GOT3 (cell line): Measurements from ENCODE around the gene POU3F1.

Source experiments
- DNase-seq: peaks from one replicate; lab custom pipeline; 2025; ENCODE audit warnings: mixed read lengths; lab: John Stamatoyannopoulos, UW

Gene POU3F1

DNA sequence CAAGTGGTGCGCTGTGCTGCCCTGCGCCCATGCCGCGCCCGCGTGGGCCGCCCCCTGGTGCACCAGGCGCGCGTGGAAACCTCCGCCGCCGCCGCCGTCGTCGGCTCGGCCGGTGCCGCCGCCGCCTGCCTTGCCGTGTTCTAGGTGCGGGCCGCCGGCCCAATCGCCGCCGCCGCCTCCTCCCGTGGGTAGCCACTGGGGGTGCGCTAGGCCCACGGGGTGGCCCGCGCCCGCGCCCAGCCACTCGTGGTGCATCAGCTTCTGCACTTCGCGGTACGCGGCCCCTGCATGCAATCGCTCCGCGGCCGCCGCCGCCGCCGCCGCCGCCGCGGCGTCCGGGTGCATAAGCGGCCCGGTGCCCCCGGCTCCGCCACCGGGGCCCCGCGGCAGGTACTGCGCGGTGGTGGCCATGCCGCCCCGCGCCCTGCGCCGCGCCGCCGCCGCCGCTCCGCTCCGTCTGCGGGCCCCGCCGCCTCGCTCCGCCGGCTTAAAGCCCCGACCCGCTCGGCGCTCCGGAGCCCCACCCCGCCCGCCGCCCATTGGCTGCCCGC lies at the start of gene POU3F1:
Gene POU3F1, minus strand, starts transcription at position 461 of the 551 bp plus-strand sequence. Its CDS starts 50 bp downstream, at position 411.
- DNase-seq: no peak

DNA sequence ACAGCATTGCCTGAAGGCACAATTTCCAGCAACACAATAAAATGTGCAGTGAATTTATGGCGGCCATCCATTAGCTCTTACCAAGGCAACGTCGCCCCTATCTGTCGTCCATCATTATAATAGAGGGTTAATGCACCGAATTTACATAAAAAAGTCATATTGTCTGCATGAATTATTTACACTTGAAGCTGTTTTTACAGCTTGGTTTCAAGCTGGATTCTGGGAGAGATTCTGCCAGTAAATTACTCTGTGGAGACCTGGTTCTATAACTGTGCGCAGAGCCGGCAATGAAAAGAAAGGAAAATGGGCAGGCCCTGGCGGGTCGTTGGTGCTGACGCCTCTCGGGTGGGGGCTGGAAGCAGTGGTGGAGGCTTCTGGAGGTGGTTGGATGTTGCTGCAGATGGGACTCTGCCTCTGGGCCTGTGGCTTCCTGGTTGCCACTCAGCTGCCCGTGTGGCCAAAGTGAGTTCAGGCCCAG lies 48.9 kb upstream of the POU3F1 start:
- DNase-seq: no peak

DNA sequence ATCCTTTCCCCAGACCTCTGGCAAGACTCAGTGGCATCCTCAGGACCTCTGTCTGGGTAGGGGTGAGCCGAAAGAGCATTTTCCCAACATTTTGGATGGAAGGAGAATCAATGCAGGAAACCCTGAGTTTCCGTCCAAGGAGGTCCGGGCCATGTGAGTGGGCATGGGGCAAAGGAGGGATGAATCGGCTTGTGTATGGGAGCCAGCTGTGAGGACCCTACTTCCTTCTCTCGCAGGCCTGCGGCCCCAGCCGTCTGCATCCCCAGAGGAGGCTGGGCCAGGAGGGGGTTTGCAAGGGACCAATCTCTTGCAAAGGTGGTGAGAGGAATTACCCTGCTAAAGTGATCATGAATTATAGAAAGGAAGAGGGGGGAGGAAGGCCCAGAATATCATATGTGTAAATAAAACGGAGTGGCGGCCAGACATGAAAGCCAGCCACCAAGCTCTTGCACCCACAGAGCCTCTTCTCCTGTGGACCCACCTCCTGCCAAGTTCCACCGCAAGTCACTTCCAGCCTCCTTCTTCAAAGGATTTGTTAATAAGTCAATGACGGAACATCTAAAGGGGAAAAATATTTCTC lies 48.2 kb upstream of the POU3F1 start:
- no peak for DNase-seq

DNA sequence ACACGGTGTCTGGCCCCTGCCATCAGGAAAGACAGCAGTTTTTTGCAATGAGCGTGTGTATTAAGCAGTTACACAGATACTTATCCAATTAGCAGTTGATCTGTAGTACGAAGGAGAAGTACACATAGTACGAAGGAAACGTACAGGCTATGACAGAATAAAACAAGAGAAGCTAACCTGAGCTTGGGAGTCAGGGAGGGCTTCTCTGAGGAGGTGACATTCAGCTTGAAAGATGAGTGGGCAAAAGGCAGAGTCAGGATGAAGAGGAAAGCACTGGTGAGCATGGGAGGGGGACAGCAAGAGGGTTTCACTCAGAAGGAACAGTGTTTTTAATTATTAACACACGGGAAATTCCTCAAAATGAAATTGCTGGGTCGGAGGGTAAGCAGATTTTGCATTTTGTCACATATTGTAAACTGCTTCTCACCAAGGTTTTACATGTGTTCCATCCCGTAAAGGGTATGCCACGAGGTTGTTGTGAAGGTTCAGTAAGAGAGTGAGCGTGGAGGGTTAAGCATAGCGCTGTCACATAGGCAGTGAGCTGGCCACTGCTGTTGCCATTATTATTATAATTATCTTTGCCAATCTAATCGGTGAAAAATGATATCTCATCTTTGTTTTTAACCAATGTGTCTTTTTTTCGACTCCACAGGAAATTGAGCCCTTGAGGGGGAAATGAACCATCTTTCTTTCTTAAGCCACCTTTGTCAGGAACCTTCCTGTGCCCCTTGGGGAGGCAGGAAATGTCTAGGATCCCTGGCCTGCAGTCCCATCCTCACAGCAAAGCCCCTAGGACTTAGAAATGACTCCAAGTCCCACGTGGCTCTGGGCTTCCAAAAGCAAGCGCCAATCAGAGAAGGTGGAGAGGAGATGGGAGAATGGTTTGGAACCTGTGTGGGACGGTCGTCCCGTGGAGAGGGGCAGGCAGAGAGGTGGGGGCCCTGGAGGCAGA lies 47.3 kb upstream of the POU3F1 start:
- no peak for DNase-seq

DNA sequence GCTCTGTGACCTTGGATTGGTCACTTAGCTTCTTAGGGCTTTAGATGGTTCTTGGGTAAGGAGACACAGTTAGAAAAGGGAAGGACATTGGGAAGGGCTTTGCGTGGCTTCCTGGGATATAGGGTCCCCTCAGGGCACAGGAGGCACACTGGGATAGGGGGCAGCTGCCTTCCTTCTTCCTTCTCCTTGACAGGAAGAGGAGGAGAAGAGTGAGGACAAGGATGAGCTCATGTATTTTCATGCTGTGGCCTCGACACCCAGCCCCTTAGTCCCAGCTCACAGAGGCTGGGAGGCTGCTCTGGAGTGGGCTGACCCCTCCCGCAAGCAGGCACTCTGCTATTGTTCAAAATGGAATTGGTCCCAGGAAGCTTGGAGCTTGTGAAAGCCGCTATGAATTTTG lies 45.7 kb upstream of the POU3F1 start:
- no peak for DNase-seq

DNA sequence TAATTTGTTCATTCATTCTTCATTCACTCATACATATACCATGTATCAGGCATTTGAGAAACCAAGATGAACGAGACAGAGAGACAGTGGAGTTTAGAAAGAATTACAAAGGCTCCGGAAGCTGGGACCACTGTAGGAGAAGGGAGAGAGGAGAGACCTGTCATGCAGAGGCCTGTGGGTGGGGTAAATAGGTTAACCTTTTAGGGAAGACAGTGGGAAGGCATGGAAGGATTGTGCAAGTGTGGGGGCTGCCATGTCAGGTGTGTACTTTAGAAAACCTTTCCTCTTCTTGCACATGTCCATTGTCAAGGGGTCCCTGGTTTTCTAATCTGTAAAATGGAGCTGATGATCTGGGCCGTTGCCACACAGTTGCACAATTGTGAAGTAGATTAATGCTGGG lies 44.2 kb upstream of the POU3F1 start:
- no peak for DNase-seq

DNA sequence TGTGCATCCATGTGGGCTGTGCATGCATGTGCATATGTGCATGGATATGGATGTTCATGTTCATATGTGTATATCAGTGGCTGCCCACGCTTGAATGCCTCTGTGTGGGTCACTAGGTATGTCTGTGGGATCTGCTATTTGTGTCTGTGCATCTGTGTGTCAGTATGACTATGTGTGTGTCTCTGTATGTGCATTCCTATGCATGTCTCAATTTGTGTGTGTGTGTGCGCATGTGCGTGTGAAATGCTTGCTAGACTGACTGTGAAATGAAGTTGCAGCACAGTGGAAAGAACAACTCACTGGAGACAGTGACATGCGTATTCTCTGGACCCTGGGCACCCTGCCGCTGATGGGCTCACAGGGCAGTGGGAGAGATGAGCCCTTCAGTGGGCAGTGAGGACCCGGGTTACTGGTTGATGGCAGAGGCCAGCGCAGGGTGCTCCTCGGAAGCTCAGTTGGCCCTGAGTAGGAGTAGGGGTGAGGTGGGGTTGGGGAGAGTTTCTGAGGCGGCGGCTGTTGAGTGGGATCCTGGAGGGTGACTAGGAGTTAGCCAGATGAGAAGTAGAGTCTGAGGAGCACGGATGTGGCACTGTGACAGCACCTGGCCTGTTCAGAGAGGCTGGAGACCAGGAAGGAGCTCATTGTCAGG lies 43.2 kb upstream of the POU3F1 start:
- no peak for DNase-seq

DNA sequence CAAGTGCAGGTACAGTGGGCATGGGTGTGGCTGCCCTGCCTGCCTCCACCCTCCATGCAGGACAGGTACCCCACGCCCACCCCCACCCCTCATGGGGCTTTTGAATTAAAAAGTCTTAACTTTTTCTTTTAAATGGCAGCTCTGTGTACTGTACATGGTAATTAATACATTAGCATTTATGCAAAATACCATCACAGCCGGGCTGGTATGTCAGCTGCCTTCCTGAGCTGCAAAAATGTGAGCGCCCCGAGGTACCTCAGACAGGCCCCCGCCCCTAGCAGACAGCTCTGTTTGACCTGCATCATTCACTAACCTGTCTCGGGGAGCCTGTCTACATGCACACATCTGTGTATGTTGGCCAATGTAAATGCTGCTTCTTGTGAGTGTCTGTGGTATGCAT lies 42.2 kb upstream of the POU3F1 start:
- DNase-seq: no peak

DNA sequence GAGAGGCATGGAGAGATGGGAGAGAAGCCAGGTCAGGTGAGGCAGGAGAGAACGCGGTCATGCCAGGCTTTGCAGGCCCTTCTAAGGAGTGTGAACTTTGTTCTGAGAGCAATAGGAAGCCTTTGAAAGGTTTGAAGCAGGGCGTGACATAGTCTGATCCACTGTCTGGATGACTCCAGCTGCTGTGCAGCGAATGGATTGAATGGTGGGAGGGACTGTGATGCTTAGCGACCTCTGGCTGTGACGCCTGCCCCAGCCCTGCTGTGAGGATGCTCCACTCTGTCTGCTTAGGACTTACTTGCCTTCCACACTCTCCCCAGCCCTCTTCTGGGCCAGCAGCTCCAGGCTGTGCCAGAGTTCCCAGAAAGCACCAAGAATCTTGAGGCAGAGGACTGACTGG lies 41.8 kb upstream of the POU3F1 start:
- no peak for DNase-seq

DNA sequence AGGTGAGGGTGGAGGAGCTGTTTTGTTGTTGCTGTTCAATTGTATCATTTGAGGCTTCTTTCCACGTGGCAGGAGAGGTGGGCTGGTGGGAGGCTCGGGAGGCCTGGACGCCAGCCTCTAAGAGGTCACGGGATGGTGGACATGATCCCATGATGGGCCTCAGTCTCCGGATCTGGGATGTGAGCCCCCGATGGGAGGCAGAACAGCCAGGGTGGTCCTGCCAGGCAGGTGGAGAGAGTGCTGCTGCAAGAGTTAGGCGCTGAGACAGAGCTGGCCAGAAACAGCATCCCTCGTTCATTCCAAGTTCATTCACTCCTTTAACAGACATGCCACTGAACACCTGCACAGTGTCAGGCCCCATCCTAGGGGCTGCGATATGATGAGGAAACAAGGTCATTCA lies 41.1 kb upstream of the POU3F1 start:
- DNase-seq: no peak

DNA sequence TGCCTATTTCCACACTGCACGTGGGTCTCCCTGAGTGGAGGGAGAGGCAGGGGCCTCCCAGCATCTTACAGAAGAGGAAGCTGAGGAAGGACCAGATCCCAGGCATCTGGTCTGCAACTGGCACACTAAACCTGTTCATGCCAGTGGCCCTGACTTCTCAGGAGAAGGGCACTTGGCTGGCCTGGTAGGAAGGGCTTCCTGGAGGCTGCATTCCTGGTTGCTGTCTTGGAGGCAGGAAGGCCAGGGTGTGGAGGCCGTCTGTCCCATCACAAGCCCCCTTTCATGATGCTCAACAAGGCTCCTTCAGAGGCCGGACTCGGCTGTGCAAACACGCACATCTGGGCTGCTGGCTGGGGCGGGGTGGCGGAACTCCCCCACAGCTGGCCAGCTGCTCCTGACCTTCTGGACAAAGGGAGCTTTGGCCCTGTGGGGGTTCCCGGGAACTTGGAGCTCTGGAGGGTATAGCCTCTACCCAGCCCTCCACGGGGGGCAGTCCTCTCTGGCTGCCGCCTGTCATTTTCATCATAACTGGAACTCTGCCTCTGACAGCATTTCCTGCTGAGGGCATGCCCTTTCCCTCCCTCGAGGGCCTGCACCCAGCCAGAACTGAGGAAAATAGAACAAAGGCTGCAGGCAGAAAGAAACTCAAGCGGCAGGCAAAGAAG lies 39.2 kb upstream of the POU3F1 start:
- no peak for DNase-seq

DNA sequence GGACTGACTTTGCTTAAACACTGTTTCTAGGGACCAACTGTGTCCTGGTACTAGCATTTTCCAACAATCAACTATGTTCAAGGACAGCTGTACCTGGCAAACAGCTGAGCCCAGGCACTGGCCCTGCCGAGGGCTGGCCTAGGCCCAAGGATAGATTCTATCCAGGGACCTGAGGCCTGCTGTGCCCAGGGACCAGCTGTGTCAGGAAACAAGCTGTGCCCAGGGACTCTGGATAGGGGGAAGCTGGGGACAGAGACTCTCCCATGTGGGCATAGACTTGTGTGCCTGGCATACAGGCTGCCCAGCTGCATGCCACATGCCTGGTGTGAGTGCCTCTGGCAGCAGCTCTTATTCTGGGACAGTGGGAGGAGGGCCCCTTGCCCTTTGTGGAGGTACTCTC lies 38.1 kb upstream of the POU3F1 start:
- no peak for DNase-seq

DNA sequence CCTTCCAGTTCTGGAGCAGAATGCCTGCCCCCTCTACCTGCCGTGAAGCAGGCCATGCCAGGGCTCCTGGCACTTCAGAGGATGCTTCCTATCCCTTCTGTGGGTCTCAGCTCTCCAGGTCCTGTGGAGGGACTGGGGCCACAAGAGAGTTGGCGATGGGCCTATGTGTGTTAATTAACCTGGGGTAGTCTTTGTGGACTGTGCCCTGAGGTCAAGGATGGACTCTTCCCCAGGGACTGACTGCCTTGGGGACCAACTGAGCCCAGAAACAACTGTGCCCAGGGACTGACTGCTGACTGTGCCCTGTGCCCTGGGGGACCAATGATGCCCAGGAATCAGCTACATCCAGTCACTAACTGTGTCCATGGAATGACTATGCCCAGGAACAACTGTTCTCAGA lies 37.5 kb upstream of the POU3F1 start:
- no peak for DNase-seq

DNA sequence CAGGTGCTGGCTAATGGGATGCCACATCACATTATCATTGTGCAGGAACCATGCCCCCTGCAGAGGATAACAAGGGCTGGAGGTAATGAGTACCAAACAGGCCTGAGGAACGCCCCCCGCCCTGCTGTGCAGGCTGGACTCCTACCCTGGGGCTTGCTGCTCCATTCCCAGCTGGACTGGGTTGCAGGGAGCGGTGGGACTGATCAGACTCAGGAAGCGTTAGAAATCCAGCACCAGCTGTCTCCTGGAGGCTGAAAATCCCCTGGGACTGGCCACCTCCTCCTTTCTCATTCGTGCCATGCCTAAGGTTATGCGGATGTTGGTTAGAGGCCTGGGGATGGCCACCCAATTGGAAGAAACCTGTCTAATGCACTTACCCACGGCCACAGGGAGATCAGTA lies 36.9 kb upstream of the POU3F1 start:
- DNase-seq: no peak

DNA sequence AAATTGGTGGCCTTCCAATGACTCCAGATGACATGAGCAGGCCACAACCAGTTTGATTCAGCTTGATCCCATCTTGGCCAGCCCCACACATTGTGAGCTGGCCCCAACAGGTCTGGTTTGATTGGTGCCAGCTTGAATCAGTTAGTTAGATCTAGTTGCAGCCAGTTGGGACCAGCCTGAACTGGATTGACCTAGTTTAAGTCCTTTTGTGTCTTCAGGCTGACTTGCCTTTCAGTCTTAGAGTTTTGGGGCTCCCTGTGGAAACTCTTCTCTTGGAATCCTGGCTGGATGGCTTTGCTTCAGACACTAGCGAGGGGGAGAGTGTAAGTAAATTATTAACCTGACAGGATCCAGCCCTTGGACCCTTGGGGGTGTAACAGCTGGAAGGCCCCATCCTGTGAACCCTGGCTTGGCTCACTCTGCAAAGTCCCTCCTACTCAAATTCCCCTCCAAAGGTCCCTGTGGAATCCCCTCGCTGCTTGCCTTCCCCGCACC lies 36.2 kb upstream of the POU3F1 start:
- no peak for DNase-seq

DNA sequence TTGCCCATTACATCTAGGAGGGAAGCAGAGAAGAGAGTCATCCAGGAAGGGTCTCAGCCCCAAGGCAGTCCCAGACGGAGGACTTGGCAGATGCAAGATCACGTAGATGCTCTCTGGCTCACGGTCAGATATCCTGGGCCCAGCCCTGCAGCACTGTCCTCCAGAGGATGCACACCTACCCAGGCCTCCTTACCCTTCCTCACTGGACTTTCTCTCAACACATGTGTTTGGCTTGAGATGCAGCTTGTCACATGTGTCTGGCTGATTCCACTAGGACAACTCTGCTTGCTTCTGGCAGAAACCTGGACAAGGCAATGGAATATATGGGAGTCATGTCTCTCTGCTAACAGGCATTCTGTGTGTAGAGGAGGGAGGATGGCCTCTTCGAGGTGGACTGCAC lies 32.4 kb upstream of the POU3F1 start:
- no peak for DNase-seq

DNA sequence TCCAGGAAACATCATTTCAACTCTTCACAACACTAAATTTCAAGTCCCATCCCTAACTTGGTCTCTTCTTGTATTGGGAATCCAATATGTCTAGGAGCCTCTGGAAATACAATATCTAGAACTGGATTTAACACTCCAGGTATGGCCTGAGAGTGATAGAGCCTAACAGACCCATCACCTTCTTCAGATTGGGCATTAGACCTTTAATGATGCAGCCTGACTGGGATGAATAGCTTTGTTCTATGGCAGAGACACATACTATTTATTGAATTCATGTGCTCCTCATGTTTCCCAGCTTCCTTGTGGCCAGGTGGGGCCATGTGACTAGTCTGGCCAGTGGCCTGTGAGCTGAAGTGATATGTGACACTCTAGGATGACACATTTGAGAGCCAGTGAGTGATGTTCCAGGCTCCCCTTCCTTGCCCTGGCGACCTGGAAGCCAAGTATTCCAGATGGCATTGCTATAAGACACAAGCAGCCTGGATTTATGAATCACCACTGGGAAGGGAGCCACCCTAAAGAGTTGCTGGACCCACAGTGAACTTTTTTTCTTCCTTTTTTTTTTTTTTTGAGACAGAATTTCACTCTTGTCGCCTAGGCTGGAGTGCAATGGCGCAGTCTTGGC lies 31.0 kb upstream of the POU3F1 start:
- no peak for DNase-seq

DNA sequence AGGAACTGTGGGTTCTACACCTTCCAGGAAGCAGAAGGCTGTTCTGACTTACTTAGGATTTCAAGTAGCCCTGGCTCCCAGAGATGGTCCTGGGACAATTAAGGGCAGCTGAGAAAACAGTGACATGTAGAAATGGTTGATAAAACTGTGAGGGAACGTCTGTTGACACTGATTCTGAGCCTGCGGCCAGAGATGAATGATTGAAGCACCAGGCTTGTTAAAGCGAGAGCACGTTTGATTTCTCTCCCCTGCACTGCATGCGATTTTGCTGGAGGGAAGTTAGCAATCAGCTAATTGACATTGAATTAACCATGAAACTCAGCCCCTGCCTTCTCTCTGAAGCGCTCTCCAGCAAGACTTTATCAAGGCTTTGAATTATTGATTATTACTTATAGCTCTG lies 29.9 kb upstream of the POU3F1 start:
- no peak for DNase-seq

DNA sequence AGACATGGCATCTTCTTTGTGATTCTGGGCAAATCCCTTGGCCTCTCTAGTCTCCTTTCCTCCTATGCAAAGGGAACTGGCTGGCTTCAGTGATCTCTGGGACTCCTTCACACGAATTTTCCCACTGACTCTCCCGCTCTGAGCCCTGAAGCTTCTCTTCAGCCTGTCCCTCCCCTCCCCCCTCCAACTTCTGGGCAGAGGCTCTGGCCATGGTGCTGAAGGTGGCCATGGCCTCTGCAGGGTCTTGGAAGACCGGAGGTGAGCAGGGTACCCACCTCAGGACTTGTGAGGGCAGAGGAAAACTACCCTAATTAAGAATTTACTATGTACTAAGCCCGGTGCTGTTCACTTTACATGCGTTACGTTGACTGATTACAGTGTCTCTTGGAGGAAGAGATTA lies 29.4 kb upstream of the POU3F1 start:
- DNase-seq: no peak

DNA sequence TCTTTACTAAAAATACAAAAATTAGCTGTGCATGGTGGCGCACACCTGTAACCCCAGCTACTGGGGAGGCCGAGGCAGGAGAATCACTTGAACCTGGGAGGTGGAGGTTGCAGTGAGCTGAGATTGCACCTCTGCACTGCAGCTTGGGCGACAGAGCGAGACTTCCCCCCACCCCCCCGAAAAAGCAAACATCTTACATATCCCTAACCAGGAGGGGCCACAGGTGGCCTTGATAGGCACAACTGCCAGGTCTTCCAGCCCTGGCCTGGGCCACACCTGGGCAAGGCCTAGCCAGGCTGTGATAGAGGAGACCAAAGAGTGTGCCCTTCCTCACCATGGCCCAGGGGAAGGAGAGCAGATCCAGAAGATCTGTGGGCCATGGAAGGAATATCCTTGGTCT lies 28.6 kb upstream of the POU3F1 start:
- DNase-seq: no peak

DNA sequence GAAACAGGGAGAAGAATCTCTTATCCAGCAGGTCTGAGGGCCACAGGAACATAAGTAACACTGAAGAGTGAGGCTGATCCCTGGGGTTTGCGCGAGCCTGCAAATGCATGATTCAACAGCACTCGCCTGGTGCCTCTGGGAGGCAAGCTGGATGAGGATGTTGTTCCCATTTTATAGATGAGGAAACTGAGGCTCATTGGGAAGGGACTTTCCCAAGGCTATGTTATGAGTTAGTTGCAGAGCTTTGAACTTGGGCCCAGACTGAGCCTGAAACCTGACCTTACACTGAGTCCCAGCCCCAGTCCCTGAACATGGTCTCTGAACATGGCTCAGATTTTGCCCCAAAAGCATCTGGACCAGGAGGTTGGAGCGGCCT lies 27.7 kb upstream of the POU3F1 start:
- no peak for DNase-seq
